ENCODE measurements around the gene SLC41A2. TPM values are rescaled to one million over a fixed set of nuclear protein-coding genes. Genes with fewer than 3 reads are reported as not detected.

The SLC41A2 gene
- total RNA-seq, 1 experiment from 2014 or later = 48.1 TPM

- peak overlapping the region; percentile 72 for H3K4me3 Mint-ChIP-seq (ENCODE audit: low read depth, unreplicated experiment)
- no peaks in the 10 kb centered on the region for H3K9me3 Mint-ChIP-seq (ENCODE audit: low read depth, unreplicated experiment)
- DNase-seq = no peak
- H3K27ac Mint-ChIP-seq (ENCODE audit: unreplicated experiment) = peak overlapping the region; percentile 81
- intact Hi-C loops (cut with micrococcal nuclease; ENCODE audit: unreplicated experiment) = loop anchor here (5.0 to 10.0 kb wide), 4 partner anchors 62 to 674 kb away; no protein-coding TSS in a partner anchor
- H3K4me1 Mint-ChIP-seq (ENCODE audit: low read depth, unreplicated experiment) = peaks cover 34% of the 10 kb centered on the region
- H3K36me3 Mint-ChIP-seq (ENCODE audit: insufficient read depth, unreplicated experiment) = peaks cover 24% of the 10 kb centered on the region
- TF ChIP-seq, protein P1, sequence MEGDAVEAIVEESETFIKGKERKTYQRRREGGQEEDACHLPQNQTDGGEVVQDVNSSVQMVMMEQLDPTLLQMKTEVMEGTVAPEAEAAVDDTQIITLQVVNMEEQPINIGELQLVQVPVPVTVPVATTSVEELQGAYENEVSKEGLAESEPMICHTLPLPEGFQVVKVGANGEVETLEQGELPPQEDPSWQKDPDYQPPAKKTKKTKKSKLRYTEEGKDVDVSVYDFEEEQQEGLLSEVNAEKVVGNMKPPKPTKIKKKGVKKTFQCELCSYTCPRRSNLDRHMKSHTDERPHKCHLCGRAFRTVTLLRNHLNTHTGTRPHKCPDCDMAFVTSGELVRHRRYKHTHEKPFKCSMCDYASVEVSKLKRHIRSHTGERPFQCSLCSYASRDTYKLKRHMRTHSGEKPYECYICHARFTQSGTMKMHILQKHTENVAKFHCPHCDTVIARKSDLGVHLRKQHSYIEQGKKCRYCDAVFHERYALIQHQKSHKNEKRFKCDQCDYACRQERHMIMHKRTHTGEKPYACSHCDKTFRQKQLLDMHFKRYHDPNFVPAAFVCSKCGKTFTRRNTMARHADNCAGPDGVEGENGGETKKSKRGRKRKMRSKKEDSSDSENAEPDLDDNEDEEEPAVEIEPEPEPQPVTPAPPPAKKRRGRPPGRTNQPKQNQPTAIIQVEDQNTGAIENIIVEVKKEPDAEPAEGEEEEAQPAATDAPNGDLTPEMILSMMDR (IDR thresholded peaks at IDR 0.05; ENCODE audit: unreplicated experiment) = no peak
- H3K27me3 Mint-ChIP-seq (ENCODE audit: unreplicated experiment) = peaks cover 2% of the 10 kb centered on the region
- BruUV-seq (replicated peaks) = TSS peak; percentile 70
- CTCF ChIA-PET = interaction anchor here (1.1 to 1.3 kb wide), 2 partner anchors 197 to 577 kb away, joined by 4 to 7 read pairs; no protein-coding TSS in a partner anchor
These were observed 780 bp upstream of the SLC41A2 start for GRCh38 chr12:104958805-104959334.

- TF ChIP-seq, protein P1 (IDR thresholded peaks at IDR 0.05; ENCODE audit: unreplicated experiment) = no peak
- peak overlapping the region; percentile 72 for H3K4me3 Mint-ChIP-seq (ENCODE audit: low read depth, unreplicated experiment)
- H3K36me3 Mint-ChIP-seq (ENCODE audit: insufficient read depth, unreplicated experiment) = peaks cover 24% of the 10 kb centered on the region
- DNase-seq = no peak
- H3K4me1 Mint-ChIP-seq (ENCODE audit: low read depth, unreplicated experiment) = peaks cover 46% of the 10 kb centered on the region
- H3K9me3 Mint-ChIP-seq (ENCODE audit: low read depth, unreplicated experiment) = no peaks in the 10 kb centered on the region
- peak overlapping the region; percentile 57 for H3K27ac Mint-ChIP-seq (ENCODE audit: unreplicated experiment)
- no peaks in the 10 kb centered on the region for H3K27me3 Mint-ChIP-seq (ENCODE audit: unreplicated experiment)
- CTCF ChIA-PET = interaction anchor here (0.5 kb wide), 1 partner anchor 372 kb away, joined by 3 read pairs; no protein-coding TSS in a partner anchor
- BruUV-seq (replicated peaks) = no TSS peak
- intact Hi-C loops (cut with micrococcal nuclease; ENCODE audit: unreplicated experiment) = loop anchor here (5.0 to 10.0 kb wide), 4 partner anchors 60 to 673 kb away; no protein-coding TSS in a partner anchor
These were observed 430 bp downstream of the SLC41A2 start for GRCh38 chr12:104957719-104958000.

DNA sequence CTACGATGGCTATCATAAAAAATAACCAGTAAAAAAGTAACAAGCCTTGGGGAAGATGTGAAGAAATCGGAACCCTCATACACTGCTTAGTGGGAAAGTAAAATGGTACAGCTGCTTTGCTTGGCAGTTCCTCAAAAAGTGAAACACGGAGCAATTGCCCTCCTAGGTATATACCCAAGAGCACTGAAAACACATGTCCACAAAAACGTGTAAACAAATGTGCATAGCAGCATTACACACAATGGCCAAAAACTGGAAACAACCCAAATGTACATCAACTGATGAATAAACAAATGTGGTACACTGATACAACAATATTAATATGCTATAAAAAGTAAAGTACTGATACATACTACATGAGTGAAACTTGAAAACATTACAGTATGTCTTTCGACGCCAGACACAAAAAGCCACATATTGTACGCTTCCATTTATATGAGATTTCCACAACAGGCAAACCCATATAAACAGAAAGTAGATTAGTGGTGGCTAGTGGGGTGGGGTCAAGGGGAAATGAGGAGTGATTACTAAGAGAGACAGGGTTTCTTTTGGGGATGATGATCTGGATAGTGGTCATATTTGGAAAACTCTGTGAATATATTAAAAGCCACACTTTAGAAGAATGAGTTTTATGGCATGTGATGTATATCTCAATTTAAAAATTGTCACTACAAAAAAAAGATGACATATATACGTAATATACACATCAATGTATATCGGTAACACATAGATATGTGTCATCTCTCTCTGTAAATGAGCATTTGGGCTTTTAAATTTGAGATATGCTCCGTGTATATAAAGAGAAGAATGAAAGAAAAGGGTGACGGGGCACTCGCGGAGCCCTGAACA is 996 bp downstream of the SLC41A2 start:
- peaks cover 52% of the 10 kb centered on the region for H3K4me1 Mint-ChIP-seq (ENCODE audit: low read depth, unreplicated experiment)
- DNase-seq = no peak
- H3K27ac Mint-ChIP-seq (ENCODE audit: unreplicated experiment) = peak overlapping the region; percentile 57
- H3K9me3 Mint-ChIP-seq (ENCODE audit: low read depth, unreplicated experiment) = no peaks in the 10 kb centered on the region
- H3K36me3 Mint-ChIP-seq (ENCODE audit: insufficient read depth, unreplicated experiment) = peaks cover 24% of the 10 kb centered on the region
- H3K27me3 Mint-ChIP-seq (ENCODE audit: unreplicated experiment) = no peaks in the 10 kb centered on the region
- peak overlapping the region; percentile 72 for H3K4me3 Mint-ChIP-seq (ENCODE audit: low read depth, unreplicated experiment)
- intact Hi-C loops (cut with micrococcal nuclease; ENCODE audit: unreplicated experiment) = loop anchor here (5.0 to 10.0 kb wide), 4 partner anchors 60 to 672 kb away; no protein-coding TSS in a partner anchor
- CTCF ChIA-PET = interaction anchor here (0.5 kb wide), 1 partner anchor 372 kb away, joined by 3 read pairs; no protein-coding TSS in a partner anchor
- TF ChIP-seq, protein P1 (IDR thresholded peaks at IDR 0.05; ENCODE audit: unreplicated experiment) = no peak
- BruUV-seq (replicated peaks) = TSS peak; percentile 45

GRCh38 chr12:104955703-104956102 is 2.4 kb downstream of the SLC41A2 start:
- peaks cover 24% of the 10 kb centered on the region for H3K36me3 Mint-ChIP-seq (ENCODE audit: insufficient read depth, unreplicated experiment)
- intact Hi-C loops (cut with micrococcal nuclease; ENCODE audit: unreplicated experiment) = loop anchor here (5.0 to 10.0 kb wide), 4 partner anchors 58 to 671 kb away; no protein-coding TSS in a partner anchor
- no TSS peak for BruUV-seq (replicated peaks)
- TF ChIP-seq, protein P1 (IDR thresholded peaks at IDR 0.05; ENCODE audit: unreplicated experiment) = no peak
- CTCF ChIA-PET = interaction anchor here (0.7 kb wide), 1 partner anchor 319 kb away, joined by 3 read pairs; no protein-coding TSS in a partner anchor
- DNase-seq = no peak
- H3K27me3 Mint-ChIP-seq (ENCODE audit: unreplicated experiment) = no peaks in the 10 kb centered on the region
- H3K4me1 Mint-ChIP-seq (ENCODE audit: low read depth, unreplicated experiment) = peaks cover 59% of the 10 kb centered on the region
- no peaks in the 10 kb centered on the region for H3K9me3 Mint-ChIP-seq (ENCODE audit: low read depth, unreplicated experiment)
- peak overlapping the region; percentile 31 for H3K4me3 Mint-ChIP-seq (ENCODE audit: low read depth, unreplicated experiment)
- peak overlapping the region; percentile 64 for H3K27ac Mint-ChIP-seq (ENCODE audit: unreplicated experiment)
